HepG2 (cell line): ENCODE measurements around the gene NFASC. TPM values are rescaled to one million over a fixed set of nuclear protein-coding genes. Genes with fewer than 3 reads are reported as not detected.

ENCODE experiments used
- ATAC-seq: fragments of 200-7000 bp; cut with Tn5 transposase; 3 replicates; pipeline ENCODE4 v1.9.1; 2020; ENCODE audit warnings: mild to moderate bottlenecking, moderate library complexity
- BruUV-seq: library from RNA; stranded (reverse); fragments of 400-500 nt; replicated peaks from 2 replicates; lab custom pipeline; 2021; lab: Mats Ljungman, UMichigan
- CTCF ChIA-PET: fragments of 300-600 bp; formaldehyde crosslinking; extraction: SDS; loops from one replicate; lab custom pipeline; 2021; ENCODE audit warnings: low total read pairs, inconsistent platforms, low intra/inter-chr PET ratio; lab: Yijun Ruan, JAX
- POLR2A ChIA-PET: fragments of 350-600 bp; sonication (Branson Sonifier 250); formaldehyde crosslinking; loops from one replicate; lab custom pipeline; 2020; ENCODE audit warnings: antibody characterized with exemption, inconsistent platforms; lab: Yijun Ruan, JAX
- DNase-seq: peaks from one replicate; pipeline ENCODE4 v3.0.0-alpha.2; 2015; ENCODE audit warnings: low spot score
- FAIRE-seq: peaks from 3 replicates; lab custom pipeline; 2011; peaks lifted over from hg19 to GRCh38; lab: Jason Lieb, UNC
- H2AFZ ChIP-seq: one replicate; pipeline ENCODE4 v1.6.1; 2011; ENCODE audit warnings: low read length, inconsistent platforms
- H3K27ac ChIP-seq: fragments of 300-600 bp; 3 replicates; pipeline ENCODE4 v1.8.0; 2011; ENCODE audit warnings: mixed run types, mild to moderate bottlenecking, mixed read lengths, low read length, inconsistent platforms; ENCODE audit not compliant: insufficient read depth; ENCODE audit errors: extremely low read length
- H3K27me3 ChIP-seq, 2 experiments: fragments of 200-600 bp in 1 of 2; 2 replicates in 1 of 2; 3 replicates in 1 of 2; pipeline versions ENCODE4 v1.6.0 to v1.8.0; 2011; ENCODE audit warnings: low read length in 2 of 2, mild to moderate bottlenecking in 2 of 2, moderate library complexity in 2 of 2, inconsistent platforms in 1 of 2; ENCODE audit not compliant: insufficient read depth in 2 of 2, control insufficient read depth in 1 of 2
- H3K36me3 ChIP-seq, 2 experiments: fragments of 200-600 bp in 1 of 2; replicated peaks in 1 of 2; 2 replicates in 1 of 2; 3 replicates in 1 of 2; pipeline versions ENCODE4 v1.5.1 to v1.8.0; 2011; ENCODE audit warnings: low read length in 2 of 2, inconsistent platforms in 1 of 2; ENCODE audit not compliant: insufficient read depth in 2 of 2, control insufficient read depth in 1 of 2
- H3K4me1 ChIP-seq: 2 replicates; pipeline ENCODE4 v1.5.1; 2012; ENCODE audit warnings: low read length, inconsistent platforms; ENCODE audit not compliant: insufficient read depth
- H3K4me2 ChIP-seq: 2 replicates; pipeline ENCODE4 v1.6.0; 2011; ENCODE audit warnings: low read depth, low read length, inconsistent platforms
- H3K4me3 ChIP-seq, 3 experiments: fragments of 200-600 bp in 1 of 3; sonication (generic), shearing (Covaris generic) in 1 of 3; replicated peaks in 1 of 3; 2 replicates each; pipeline ENCODE4 v1.5.1; 2011 to 2016; ENCODE audit warnings: low read length in 3 of 3, inconsistent platforms in 2 of 3, low read depth in 2 of 3, mild to moderate bottlenecking in 2 of 3, control low read depth in 1 of 3, mixed read lengths in 1 of 3; ENCODE audit not compliant: insufficient read depth in 1 of 3
- H3K79me2 ChIP-seq: one replicate; pipeline ENCODE4 v1.6.1; 2011; ENCODE audit warnings: low read length, inconsistent platforms; ENCODE audit not compliant: insufficient read depth
- H3K9ac ChIP-seq: 2 replicates; pipeline ENCODE4 v1.6.0; 2011; ENCODE audit warnings: mild to moderate bottlenecking, low read depth, low read length, inconsistent platforms; ENCODE audit not compliant: insufficient read depth
- H3K9me3 ChIP-seq: 2 replicates; pipeline ENCODE4 v1.5.1; 2012; ENCODE audit warnings: mild to moderate bottlenecking, low read length
- H4K20me1 ChIP-seq: 2 replicates; pipeline ENCODE4 v1.6.0; 2011; ENCODE audit warnings: inconsistent platforms, mild to moderate bottlenecking, low read length, moderate library complexity; ENCODE audit not compliant: insufficient read depth
- ARID2 ChIP-seq: sonication (generic); formaldehyde crosslinking; IDR thresholded peaks from 2 replicates; pipeline ENCODE4 v1.8.1; 2022; ENCODE audit warnings: mild to moderate bottlenecking, missing genetic modification reagents, borderline replicate concordance
- ELF1 ChIP-seq: sonication (generic); formaldehyde crosslinking; IDR thresholded peaks from 2 replicates; pipeline ENCODE4 v1.4.0; 2020; ENCODE audit warnings: missing genetic modification reagents
- FOXO1 ChIP-seq: sonication (generic); formaldehyde crosslinking; IDR thresholded peaks from 2 replicates; pipeline ENCODE4 v1.4.0; 2020; ENCODE audit warnings: missing genetic modification reagents
- GFI1 ChIP-seq: sonication (generic); formaldehyde crosslinking; IDR thresholded peaks from 2 replicates; pipeline ENCODE4 v1.5.0; 2020; ENCODE audit warnings: missing genetic modification reagents, mild to moderate bottlenecking, borderline replicate concordance
- HDAC1 ChIP-seq: sonication (generic); formaldehyde crosslinking; IDR thresholded peaks from 2 replicates; pipeline ENCODE4 v1.5.1; 2020; ENCODE audit warnings: mild to moderate bottlenecking, missing genetic modification reagents
- HMG20B ChIP-seq: conservative IDR thresholded peaks from 2 replicates; pipeline ENCODE4 v1.6.1; 2016; ENCODE audit warnings: missing genetic modification reagents, missing compliant biosample characterization
- HNRNPH1 ChIP-seq: fragments of 200-400 bp; formaldehyde crosslinking; optimal IDR thresholded peaks from 2 replicates; pipeline ENCODE3; 2017; ENCODE audit warnings: mild to moderate bottlenecking, low read depth, low read length
- KDM4B ChIP-seq: sonication (generic); formaldehyde crosslinking; IDR thresholded peaks from 2 replicates; pipeline ENCODE4 v1.4.0; 2020; ENCODE audit warnings: missing genetic modification reagents
- THAP11 ChIP-seq: IDR thresholded peaks from 2 replicates; pipeline ENCODE4 v1.6.1; 2016; ENCODE audit warnings: missing biosample characterization, missing genetic modification reagents
- ZBTB21 ChIP-seq: sonication (generic); formaldehyde crosslinking; IDR thresholded peaks from 2 replicates; pipeline ENCODE4 v1.4.0; 2020; ENCODE audit warnings: missing genetic modification reagents
- ZNF121 ChIP-seq: sonication (generic); formaldehyde crosslinking; IDR thresholded peaks from 2 replicates; pipeline ENCODE4 v1.5.0; 2020; ENCODE audit warnings: mild to moderate bottlenecking, missing genetic modification reagents
- ZNF781 ChIP-seq: sonication (generic); formaldehyde crosslinking; IDR thresholded peaks from 2 replicates; pipeline ENCODE4 v1.5.1; 2020; ENCODE audit warnings: borderline replicate concordance, mild to moderate bottlenecking, missing genetic modification reagents; ENCODE audit errors: not compliant biosample characterization
- WGBS: methylation state at CpG from one replicate; pipeline ENCODE4 v1.1.6; 2017; ENCODE audit warnings: low lambda C conversion rate; 5-methylcytosine and 5-hydroxymethylcytosine counted together
- in situ Hi-C: cut with HindIII; loops from 2 replicates; pipeline ENCODE4 v1.10.0; 2017; ENCODE audit warnings: low pct_unique_long_range_greater_than_20kb; ENCODE audit not compliant: extremely low pct_ligation_motif_present
- intact Hi-C: fragments of 100-400 bp; cut with micrococcal nuclease; formaldehyde crosslinking; loops from one replicate; pipeline ENCODE4 v1.10.0; 2022; ENCODE audit not compliant: unreplicated experiment
- polyA plus RNA-seq, 8 experiments: library from polyadenylated mRNA; depleted of rRNA in 3 of 8; stranded (reverse) in 7 of 8; unstranded in 1 of 8; fragments of >200 nt; fragmentation: Illumina TruSeq in 4 of 8; extraction: Trizol in 4 of 8; gene quantifications; 2 replicates each; pipeline versions ENCODE4 v1.2.1 to v1.2.3, GENCODE V29; 2011 to 2016; ENCODE audit warnings: low read depth in 4 of 8, missing spikeins in 1 of 8, mixed read lengths in 1 of 8; ENCODE audit not compliant: insufficient read depth in 1 of 8
- total RNA-seq, 5 experiments: library from RNA; depleted of rRNA; stranded (reverse); fragments of >200 nt; fragmentation: Illumina TruSeq; extraction: Trizol; gene quantifications; 2 replicates each; pipeline ENCODE4 v1.2.3, GENCODE V29; 2016; ENCODE audit warnings: low read depth in 1 of 5
- TF ChIP-seq, protein P1 (sequence below): sonication (generic); formaldehyde crosslinking; IDR thresholded peaks from 2 replicates; pipeline ENCODE4 v1.4.0; 2020; ENCODE audit warnings: mild to moderate bottlenecking, missing genetic modification reagents
- TF ChIP-seq, protein P2 (sequence below): sonication (generic); formaldehyde crosslinking; IDR thresholded peaks from 2 replicates; pipeline ENCODE4 v1.8.1; 2023; ENCODE audit warnings: mild to moderate bottlenecking, missing genetic modification reagents, borderline replicate concordance
- TF ChIP-seq, protein P3 (sequence below), 2 experiments: sonication (generic) in 1 of 2; formaldehyde crosslinking in 1 of 2; IDR thresholded peaks; 2 replicates each; pipeline versions ENCODE4 v1.4.0 to v1.6.1; 2016 to 2020; ENCODE audit warnings: borderline replicate concordance in 1 of 2, low read depth in 1 of 2, mild to moderate bottlenecking in 1 of 2, missing genetic modification reagents in 1 of 2
- TF ChIP-seq, protein P4 (sequence below): sonication (generic); formaldehyde crosslinking; IDR thresholded peaks from 2 replicates; pipeline ENCODE4 v1.4.0; 2020; ENCODE audit warnings: missing genetic modification reagents, borderline replicate concordance
- TF ChIP-seq, protein P5 (sequence below), 2 experiments: sonication (generic) in 1 of 2; formaldehyde crosslinking in 1 of 2; IDR thresholded peaks; 2 replicates each; pipeline versions ENCODE4 v1.4.0 to v1.6.1; 2018 to 2020; ENCODE audit warnings: missing genetic modification reagents in 2 of 2, borderline replicate concordance in 1 of 2, low read depth in 1 of 2, mild to moderate bottlenecking in 1 of 2, missing biosample characterization in 1 of 2

NFASC gene
- total and polyA plus RNA-seq, 2 of the 13 experiments (the other 11 are each of a cell fraction or from before 2014, with no cell fraction given) = not detected

DNA sequence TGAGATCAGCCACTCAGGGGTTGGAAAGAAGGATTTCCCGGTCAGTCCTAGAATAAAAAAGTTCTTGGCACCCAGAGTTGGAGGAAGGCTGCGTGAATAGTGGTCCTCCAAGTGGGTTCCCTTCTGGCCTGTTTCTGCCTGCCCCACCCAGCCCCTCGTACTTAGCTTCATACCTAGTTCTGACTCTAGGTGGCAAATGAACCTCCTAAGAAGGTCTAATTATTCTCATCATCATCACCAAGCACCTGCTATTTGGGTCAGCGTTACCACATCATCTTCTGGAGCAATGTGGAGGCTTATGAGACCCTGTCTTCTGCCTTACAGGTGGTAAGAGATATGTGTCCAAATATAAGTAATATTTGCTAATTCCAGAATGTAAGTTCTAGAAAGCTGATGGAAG lies 35.9 kb upstream of the NFASC start:
- Histone ChIP-seq H3K79me2 (no peaks in the 10 kb centered on the region), H4K20me1 (no peaks in the 10 kb centered on the region), H3K9me3 (no peaks in the 10 kb centered on the region), H3K9ac (no peak overlapping the region), H3K4me2 (no peak overlapping the region), H3K4me1 (no peaks in the 10 kb centered on the region), H3K27ac (no peak overlapping the region), H3K4me3 (no peak overlapping the region), H3K36me3 (no peaks in the 10 kb centered on the region), H3K27me3 (peaks cover 2 to 7% of the 10 kb centered on the region in 2 experiments; a peak in 3 of 5 replicates), H2AFZ (no peak overlapping the region)
- no peak for DNase-seq
- intact Hi-C loops (no loop called here), in situ Hi-C loops (no loop called here)
- CTCF ChIA-PET = no interaction called here
- BruUV-seq = no TSS peak
- ATAC-seq = no peak
- POLR2A ChIA-PET = no interaction called here
- TF ChIP-seq HNRNPH1 (no peak), THAP11 (CRISPR knock-in tag) (no peak), KDM4B (CRISPR knock-in tag) (no peak), FOXO1 (CRISPR knock-in tag) (no peak), ELF1 (CRISPR knock-in tag) (no peak), HMG20B (CRISPR knock-in tag) (no peak), ARID2 (no peak), ZNF781 (CRISPR knock-in tag) (no peak), GFI1 (no peak), HDAC1 (CRISPR knock-in tag) (no peak), ZNF121 (no peak), ZBTB21 (CRISPR knock-in tag) (no peak)
- TF ChIP-seq, protein P1, sequence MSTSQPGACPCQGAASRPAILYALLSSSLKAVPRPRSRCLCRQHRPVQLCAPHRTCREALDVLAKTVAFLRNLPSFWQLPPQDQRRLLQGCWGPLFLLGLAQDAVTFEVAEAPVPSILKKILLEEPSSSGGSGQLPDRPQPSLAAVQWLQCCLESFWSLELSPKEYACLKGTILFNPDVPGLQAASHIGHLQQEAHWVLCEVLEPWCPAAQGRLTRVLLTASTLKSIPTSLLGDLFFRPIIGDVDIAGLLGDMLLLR (CRISPR knock-in tag) = no peak
- TF ChIP-seq, protein P2, sequence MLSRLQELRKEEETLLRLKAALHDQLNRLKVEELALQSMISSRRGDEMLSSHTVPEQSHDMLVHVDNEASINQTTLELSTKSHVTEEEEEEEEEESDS (CRISPR knock-in tag) = no peak
- TF ChIP-seq, protein P3, sequence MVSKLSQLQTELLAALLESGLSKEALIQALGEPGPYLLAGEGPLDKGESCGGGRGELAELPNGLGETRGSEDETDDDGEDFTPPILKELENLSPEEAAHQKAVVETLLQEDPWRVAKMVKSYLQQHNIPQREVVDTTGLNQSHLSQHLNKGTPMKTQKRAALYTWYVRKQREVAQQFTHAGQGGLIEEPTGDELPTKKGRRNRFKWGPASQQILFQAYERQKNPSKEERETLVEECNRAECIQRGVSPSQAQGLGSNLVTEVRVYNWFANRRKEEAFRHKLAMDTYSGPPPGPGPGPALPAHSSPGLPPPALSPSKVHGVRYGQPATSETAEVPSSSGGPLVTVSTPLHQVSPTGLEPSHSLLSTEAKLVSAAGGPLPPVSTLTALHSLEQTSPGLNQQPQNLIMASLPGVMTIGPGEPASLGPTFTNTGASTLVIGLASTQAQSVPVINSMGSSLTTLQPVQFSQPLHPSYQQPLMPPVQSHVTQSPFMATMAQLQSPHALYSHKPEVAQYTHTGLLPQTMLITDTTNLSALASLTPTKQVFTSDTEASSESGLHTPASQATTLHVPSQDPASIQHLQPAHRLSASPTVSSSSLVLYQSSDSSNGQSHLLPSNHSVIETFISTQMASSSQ (IDR thresholded peaks at IDR 0.05; ENCODE audit: low read depth) = no peak
- TF ChIP-seq, protein P3 (CRISPR knock-in tag; IDR thresholded peaks at IDR 0.05; ENCODE audit: borderline replicate concordance) = no peak
- TF ChIP-seq, protein P4, sequence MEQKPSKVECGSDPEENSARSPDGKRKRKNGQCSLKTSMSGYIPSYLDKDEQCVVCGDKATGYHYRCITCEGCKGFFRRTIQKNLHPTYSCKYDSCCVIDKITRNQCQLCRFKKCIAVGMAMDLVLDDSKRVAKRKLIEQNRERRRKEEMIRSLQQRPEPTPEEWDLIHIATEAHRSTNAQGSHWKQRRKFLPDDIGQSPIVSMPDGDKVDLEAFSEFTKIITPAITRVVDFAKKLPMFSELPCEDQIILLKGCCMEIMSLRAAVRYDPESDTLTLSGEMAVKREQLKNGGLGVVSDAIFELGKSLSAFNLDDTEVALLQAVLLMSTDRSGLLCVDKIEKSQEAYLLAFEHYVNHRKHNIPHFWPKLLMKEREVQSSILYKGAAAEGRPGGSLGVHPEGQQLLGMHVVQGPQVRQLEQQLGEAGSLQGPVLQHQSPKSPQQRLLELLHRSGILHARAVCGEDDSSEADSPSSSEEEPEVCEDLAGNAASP (CRISPR knock-in tag) = no peak
- TF ChIP-seq, protein P5, sequence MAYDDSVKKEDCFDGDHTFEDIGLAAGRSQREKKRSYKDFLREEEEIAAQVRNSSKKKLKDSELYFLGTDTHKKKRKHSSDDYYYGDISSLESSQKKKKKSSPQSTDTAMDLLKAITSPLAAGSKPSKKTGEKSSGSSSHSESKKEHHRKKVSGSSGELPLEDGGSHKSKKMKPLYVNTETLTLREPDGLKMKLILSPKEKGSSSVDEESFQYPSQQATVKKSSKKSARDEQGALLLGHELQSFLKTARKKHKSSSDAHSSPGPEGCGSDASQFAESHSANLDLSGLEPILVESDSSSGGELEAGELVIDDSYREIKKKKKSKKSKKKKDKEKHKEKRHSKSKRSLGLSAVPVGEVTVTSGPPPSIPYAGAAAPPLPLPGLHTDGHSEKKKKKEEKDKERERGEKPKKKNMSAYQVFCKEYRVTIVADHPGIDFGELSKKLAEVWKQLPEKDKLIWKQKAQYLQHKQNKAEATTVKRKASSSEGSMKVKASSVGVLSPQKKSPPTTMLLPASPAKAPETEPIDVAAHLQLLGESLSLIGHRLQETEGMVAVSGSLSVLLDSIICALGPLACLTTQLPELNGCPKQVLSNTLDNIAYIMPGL (CRISPR knock-in tag; IDR thresholded peaks at IDR 0.05; ENCODE audit: borderline replicate concordance in 1 of 2, low read depth in 1 of 2) = no peak
- no peak for FAIRE-seq
- 0% methylated on average over 4 of the region's 4 CpGs for WGBS
